NOMO-1 treated with dmso at 0.1 percent for 144 hours (cell line): ENCODE data around the gene ZC3H12D.

Source experiments
- DNase-seq: peaks from one replicate; lab custom pipeline; 2025; ENCODE audit not compliant: unreplicated experiment; lab: John Stamatoyannopoulos, UW

ZC3H12D gene

DNA sequence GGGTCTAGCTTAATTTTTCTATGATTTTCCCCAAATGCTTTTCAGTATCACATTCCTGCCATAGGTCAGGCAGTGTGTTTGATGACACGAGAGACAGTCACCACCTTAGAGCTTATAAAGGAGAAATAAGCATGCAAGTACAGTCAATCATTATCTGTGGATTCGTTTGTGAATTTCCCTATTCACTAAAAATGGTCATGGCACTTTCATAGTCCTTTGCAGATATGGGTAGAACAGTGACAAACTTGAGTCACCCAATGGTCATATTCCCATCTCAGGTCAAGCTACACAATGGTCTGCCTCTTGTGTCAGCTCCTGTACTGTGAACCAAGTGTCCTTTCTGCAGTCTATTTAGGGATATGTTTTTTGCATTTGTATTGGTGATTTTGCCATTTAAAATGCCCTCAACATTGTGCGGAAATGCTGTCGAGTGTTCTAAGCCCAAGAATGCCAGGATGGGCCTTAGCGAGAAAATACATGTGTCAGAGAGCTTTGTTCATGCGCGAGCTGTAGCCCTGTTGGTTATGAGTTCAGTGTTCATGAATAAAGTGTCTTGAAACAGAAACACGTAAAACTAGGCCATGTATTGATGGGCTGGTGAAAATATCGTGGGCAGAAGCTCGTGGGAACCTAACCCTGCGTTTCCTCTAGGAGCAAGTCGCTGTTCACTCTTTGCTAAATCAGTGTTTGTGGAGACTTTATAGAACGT, 65.0 kb downstream of the ZC3H12D start:
- DNase-seq: no peak

DNA sequence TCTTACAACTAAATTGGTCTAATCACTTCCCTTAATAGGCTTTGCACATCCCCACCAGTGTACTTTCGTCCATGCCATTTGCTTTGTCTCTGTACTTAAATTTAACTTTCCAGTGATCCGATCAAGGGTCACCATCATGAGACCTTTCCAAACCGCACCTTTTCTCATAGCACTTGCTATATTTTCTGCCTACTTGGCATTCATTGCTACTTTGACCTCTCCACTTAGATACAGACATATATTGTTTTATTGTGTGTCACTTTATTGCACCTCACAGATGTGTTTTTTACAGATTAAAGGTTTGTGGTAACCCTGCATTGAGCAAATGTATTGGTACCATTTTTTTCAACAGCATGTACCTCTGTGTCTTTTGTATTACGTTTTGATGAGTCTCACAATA, 70.0 kb downstream of the ZC3H12D start:
- no peak for DNase-seq

DNA sequence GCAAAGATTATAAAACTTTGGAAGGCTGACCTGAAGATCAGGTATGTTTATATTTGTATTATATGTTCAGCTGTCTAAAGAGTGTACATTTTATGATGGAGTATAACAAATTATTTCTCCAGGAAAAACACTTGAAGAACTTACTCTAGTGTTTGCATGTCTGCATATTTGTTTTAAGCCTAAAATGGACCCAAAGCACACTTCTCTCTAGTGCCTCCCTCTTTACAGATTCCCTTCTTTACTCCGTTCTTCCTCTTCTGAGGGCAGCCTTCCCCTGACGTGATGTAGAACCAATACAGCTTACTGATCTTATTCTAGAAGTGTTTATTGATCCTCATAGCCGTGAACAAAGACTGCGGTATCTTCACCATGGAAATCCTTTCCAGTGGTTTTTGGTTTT, 70.8 kb downstream of the ZC3H12D start:
- DNase-seq: no peak

DNA sequence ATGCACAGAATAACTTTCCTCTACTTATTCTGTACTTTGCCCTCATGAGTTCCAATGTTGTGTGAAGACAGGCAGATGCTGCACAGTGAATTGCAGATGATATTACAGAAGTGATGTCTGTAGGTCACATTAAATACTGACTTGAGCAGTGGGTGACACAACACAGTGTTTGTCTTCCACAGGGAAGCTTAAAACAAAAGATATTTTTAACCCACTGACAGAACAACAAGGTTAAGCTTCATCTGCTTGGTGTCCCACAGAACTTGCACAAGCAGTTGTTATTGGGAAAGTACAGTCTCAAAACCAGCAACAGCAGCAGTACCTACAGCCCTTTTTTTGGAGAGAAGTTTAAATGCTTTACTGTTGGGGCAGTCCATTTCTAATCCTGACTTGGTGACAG, 74.3 kb downstream of the ZC3H12D start:
- DNase-seq: no peak

DNA sequence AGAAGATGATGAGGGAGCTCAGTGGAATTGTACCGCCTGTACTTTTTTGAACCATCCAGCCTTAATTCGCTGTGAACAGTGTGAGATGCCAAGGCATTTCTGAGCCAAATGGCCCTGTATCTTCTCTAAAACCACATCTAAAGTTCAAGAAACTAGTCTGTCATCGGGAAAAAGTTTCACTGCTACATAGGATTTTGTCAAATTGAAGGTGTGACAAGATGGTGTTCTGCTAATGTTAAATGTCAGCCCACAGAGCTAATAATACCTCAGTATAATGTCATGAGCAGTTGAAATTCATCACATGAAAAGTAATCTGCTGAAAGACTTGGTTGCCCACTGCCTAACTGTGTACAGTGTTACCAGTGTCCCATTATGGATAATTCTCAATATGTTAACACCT, 75.2 kb downstream of the ZC3H12D start:
- DNase-seq: no peak

DNA sequence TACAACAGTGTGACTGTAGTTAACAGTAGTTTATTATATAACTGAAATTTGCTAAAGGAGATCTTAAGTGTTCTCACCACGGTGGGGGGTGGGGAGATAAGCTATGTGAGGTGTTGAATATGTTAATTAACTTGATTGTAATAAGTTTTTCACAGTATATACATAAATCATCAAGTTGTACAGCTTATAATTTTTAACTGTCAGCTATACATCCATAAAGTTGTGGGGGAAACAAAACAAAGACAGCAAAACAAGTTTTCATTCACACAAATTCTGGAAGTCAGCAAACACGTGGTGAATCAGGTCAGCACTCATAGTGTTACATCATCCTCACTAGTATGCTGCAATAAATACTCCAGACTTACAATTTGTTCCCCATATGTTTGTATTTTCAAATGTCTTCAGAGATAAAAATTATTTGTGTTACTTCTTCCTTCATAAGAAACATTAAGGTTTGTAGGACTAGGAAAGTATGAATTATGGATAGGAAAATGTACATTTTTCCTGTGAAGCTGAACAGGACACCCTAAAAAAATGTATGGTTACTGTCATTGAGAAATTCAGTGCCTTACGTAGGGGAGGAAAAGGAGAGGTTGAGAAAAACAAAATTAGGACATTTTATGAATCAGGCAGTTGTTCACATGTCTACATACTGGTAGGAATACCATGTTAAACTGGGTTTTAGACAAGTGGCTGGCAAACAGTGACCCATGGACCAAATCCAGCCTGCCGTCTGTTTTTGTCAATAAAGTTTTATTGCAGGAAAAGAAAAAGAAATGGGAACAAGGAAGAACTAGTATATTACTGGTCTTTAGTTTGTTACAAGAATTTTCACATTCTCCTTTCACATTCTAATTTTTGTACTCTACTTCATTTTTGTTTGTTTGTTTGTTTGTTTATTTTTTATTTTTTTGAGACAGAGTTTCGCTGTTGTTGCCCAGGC, 78.7 kb downstream of the ZC3H12D start:
- DNase-seq: peak; percentile 5

DNA sequence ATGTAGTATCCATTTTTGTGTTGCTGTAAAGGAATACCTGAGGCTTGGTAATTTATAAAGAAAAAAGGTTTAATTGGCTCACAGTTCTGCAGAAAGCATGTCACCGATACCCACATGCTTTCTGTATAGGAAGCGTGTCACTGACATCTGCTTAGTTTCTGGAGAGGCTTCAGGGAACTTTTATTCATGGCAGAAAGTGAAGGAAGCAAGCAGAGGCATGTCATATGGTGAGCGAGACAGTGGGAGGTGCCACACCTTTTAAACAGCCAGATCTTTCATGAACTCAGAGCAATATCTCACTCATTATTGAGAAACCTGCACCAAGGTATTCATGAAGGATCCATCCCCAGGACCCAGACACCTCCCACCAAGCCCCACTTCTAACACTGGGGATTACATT, 81.3 kb downstream of the ZC3H12D start:
- no peak for DNase-seq

DNA sequence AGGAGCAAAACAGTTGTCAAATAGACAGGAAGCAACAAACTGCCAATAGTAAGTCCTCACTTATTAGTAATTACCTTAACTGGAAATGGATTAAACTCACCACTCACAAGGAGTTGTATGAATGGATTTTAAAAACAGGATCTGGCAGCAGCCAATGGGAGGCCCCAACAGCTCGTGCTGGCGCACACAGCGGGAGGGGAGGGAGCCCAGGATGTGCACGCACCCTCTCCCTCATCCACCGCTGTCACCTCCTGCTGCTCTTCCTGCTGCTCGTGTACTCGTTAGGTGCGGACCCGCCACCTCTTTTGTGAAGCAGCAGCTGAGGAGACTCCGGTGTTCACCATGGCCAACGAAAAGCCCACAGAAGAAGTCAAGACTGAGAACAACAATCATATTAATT, 84.8 kb downstream of the ZC3H12D start, which contains the start of gene SUMO4:
SUMO4 (plus strand) TSS at position 213 of the 400 bp plus-strand sequence; CDS start at position 343, 130 bp downstream.
- no peak for DNase-seq

DNA sequence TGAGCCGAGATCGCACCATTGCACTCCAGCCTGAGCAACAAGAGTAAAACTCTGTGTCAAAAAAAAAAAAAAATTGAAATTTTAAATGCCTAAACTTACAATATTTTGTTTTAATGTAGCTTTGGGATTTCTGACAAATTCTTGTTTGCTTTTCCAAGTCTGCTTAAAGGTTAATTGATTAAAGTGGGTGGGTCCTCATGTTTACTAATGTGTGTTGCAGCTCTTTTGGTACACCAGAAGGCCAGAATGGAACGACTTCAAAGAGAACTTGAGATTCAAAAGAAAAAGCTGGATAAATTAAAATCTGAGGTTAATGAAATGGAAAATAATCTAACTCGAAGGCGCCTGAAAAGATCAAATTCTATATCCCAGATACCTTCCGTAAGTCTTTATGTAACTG, 87.4 kb downstream of the ZC3H12D start:
- DNase-seq: no peak
